Erythroblast (primary cell): ENCODE measurements around the gene GYG2.

Source experiments
- GATA1 ChIP-seq: IDR thresholded peaks from 2 replicates; pipeline ENCODE4 v1.6.1; 2011; ENCODE audit warnings: low read depth, mild to moderate bottlenecking, control low read depth, low read length, moderate library complexity
- POLR2A ChIP-seq: IDR thresholded peaks from 2 replicates; pipeline ENCODE4 v1.6.1; 2011; ENCODE audit warnings: mild to moderate bottlenecking, low read length

- TF ChIP-seq POLR2A = no peak
- no peak for TF ChIP-seq GATA1
Observed at GRCh38 chrX:2921750-2922149, 93.0 kb downstream of the GYG2 start.
